Measurements from ENCODE around the gene YBX3. TPM values are rescaled to one million over a fixed set of nuclear protein-coding genes. Genes with fewer than 3 reads are reported as not detected.
A peak's percentile ranks its signal among the peaks of the same experiment; 100 is the strongest.

Gene YBX3
- total and polyA plus RNA-seq, 11 donors, result 399 to 2,225 (median 790) TPM

DNA sequence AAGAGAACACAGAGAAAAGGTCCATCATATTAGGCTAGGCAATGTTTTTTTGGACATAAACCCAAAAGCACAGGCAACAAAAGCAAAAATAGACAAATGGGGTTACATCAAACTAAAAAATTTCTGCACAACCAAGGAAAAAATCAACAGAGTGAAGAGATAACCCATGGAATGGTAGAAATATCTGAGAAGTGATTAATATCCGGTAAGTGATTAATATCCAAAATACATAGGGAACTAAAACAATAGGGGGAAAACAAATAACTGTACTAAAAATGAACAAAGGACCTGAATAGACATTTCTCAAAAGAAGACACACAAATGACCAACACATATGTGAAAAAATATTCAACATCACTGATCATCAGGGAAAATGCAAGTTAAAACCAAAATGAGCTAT, 53.6 kb downstream of the YBX3 start:
- TF ChIP-seq POLR2A (IDR thresholded peaks at IDR 0.05), result no peak
- TF ChIP-seq, protein P1, sequence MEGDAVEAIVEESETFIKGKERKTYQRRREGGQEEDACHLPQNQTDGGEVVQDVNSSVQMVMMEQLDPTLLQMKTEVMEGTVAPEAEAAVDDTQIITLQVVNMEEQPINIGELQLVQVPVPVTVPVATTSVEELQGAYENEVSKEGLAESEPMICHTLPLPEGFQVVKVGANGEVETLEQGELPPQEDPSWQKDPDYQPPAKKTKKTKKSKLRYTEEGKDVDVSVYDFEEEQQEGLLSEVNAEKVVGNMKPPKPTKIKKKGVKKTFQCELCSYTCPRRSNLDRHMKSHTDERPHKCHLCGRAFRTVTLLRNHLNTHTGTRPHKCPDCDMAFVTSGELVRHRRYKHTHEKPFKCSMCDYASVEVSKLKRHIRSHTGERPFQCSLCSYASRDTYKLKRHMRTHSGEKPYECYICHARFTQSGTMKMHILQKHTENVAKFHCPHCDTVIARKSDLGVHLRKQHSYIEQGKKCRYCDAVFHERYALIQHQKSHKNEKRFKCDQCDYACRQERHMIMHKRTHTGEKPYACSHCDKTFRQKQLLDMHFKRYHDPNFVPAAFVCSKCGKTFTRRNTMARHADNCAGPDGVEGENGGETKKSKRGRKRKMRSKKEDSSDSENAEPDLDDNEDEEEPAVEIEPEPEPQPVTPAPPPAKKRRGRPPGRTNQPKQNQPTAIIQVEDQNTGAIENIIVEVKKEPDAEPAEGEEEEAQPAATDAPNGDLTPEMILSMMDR (IDR thresholded peaks at IDR 0.05), result no peak
- Histone ChIP-seq H3K27me3 (peaks cover 0 to 30% (median 16%) of the 10 kb centered on the region in 9 donors), H3K27ac (no peak overlapping the region), H3K9me3 (no peaks in the 10 kb centered on the region), H3K36me3 (no peaks in the 10 kb centered on the region), H3K4me1 (peaks cover 0 to 12% (median 0%) of the 10 kb centered on the region in 12 donors), H3K4me3 (no peak overlapping the region)
- ATAC-seq (no peak), DNase-seq (no peak)
- intact Hi-C loops (cut with DNase I), result no loop called here
- 89 to 96% (median 93%) methylated on average over 1 of the region's 1 CpG for WGBS, 4 donors

DNA sequence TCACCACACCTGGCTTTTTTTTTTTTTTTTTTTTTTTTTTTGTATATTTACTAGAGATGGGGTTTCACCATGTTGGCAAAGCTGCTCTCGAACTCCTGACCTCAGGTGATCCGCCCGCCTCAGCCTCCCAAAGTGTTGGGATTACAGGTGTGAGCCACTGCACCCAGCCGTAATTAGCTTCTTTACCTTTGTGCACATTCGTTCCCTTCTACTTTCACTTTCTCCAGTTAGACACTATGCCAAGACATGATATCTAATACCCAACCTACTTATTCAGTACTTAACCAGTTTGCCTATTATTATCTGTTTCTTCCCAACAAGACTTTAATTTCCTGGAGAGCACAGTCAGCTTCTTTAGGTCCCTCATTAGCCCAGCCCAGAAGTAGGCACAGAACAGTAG, 54.6 kb downstream of the YBX3 start:
- peak overlapping the region in 1 of 12 donors; percentile 26 for H3K4me3 ChIP-seq
- intact Hi-C loops (cut with DNase I), result no loop called here
- H3K4me1 ChIP-seq, result peaks cover 0 to 2% (median 0%) of the 10 kb centered on the region in 12 donors

DNA sequence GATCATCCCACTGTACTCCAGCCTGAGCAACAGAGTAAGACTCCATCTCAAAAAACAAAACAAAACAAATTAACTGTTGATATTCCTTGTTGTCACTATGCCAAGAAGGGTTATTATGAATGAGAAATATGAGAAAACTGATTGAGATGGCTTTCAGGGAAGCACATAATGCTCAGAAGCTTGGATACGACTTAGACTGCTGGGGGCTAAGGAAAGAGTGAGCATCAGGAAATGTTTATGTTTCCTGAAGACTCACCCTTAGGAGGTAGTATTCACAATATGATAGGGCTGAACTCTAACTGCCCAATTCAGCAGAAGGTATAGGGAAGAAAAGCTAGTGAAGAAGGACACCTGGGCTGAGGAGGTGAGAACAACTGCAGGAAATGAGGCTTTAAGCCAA, 55.5 kb downstream of the YBX3 start:
- intact Hi-C loops (cut with DNase I), result no loop called here
- no peak overlapping the region for H3K4me3 ChIP-seq
- H3K27ac ChIP-seq, result no peak overlapping the region
- 48 to 58% (median 54%) methylated on average over 1 of the region's 1 CpG for WGBS, 4 donors
- no peak for TF ChIP-seq POLR2A (IDR thresholded peaks at IDR 0.05)
- TF ChIP-seq, protein P1 (IDR thresholded peaks at IDR 0.05), result no peak
- H3K36me3 ChIP-seq, result no peaks in the 10 kb centered on the region
- DNase-seq (no peak), ATAC-seq (no peak)
- H3K4me1 ChIP-seq, result no peaks in the 10 kb centered on the region
- H3K9me3 ChIP-seq, result no peaks in the 10 kb centered on the region
- H3K27me3 ChIP-seq, result peaks cover 0 to 13% (median 4%) of the 10 kb centered on the region in 9 donors

More for the DNA sequence above, 54.6 kb downstream of the YBX3 start:
- DNase-seq (no peak), ATAC-seq (no peak)
- H3K27me3 ChIP-seq, result peaks cover 0 to 20% (median 7%) of the 10 kb centered on the region in 9 donors
- TF ChIP-seq POLR2A (IDR thresholded peaks at IDR 0.05), result no peak
- TF ChIP-seq, protein P1 (IDR thresholded peaks at IDR 0.05), result no peak
- no peaks in the 10 kb centered on the region for H3K9me3 ChIP-seq
- no peak overlapping the region for H3K27ac ChIP-seq
- no peaks in the 10 kb centered on the region for H3K36me3 ChIP-seq
- 73 to 78% (median 75%) methylated on average over 5 of the region's 5 CpGs for WGBS, 4 donors

DNA sequence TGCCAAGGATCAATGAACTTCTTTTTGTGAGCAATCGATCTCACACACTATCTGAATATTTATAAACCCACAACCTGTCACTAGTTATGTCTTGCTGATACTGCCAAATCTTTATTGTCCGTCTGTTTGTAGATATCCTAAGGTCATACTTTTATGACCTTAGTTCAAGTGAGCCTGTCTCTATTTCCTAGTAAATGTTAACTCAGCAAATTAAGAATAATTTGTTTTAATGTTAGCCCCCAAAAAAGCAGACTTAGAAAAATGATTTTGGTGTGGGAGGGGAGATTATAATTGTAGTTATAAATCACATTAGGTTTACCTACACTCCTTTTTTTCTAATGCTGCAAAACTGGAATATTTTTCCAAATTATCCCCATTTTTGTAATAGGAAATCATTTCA, 58.6 kb downstream of the YBX3 start:
- intact Hi-C loops (cut with DNase I), result no loop called here
- Histone ChIP-seq H3K4me3 (no peak overlapping the region), H3K27ac (no peak overlapping the region), H3K36me3 (no peaks in the 10 kb centered on the region), H3K27me3 (peaks cover 0 to 4% (median 0%) of the 10 kb centered on the region in 9 donors), H3K9me3 (no peaks in the 10 kb centered on the region), H3K4me1 (no peaks in the 10 kb centered on the region)
- TF ChIP-seq POLR2A (IDR thresholded peaks at IDR 0.05), result no peak
- TF ChIP-seq, protein P1 (IDR thresholded peaks at IDR 0.05), result no peak
- WGBS, 4 donors, result 59 to 79% (median 74%) methylated on average over 2 of the region's 2 CpGs
- DNase-seq (no peak), ATAC-seq (no peak)

All from heart left ventricle (tissue), 16 donors.